GM18951 (cell line): ENCODE data around the gene PLCL1.

Experiments used
- POLR2A ChIP-seq: IDR thresholded peaks from 4 replicates; pipeline ENCODE4 v1.6.1; 2011; ENCODE audit warnings: mild to moderate bottlenecking; ENCODE audit not compliant: insufficient read length, insufficient read depth; ENCODE audit errors: extremely low read depth
- in situ Hi-C: fragments of 300-500 bp; cut with MboI; formaldehyde crosslinking; loops from one replicate; pipeline ENCODE4 v1.12.0; 2022; ENCODE audit warnings: low sequenced_read_pairs, mixed read lengths, inconsistent platforms; ENCODE audit not compliant: unreplicated experiment

The PLCL1 gene

DNA sequence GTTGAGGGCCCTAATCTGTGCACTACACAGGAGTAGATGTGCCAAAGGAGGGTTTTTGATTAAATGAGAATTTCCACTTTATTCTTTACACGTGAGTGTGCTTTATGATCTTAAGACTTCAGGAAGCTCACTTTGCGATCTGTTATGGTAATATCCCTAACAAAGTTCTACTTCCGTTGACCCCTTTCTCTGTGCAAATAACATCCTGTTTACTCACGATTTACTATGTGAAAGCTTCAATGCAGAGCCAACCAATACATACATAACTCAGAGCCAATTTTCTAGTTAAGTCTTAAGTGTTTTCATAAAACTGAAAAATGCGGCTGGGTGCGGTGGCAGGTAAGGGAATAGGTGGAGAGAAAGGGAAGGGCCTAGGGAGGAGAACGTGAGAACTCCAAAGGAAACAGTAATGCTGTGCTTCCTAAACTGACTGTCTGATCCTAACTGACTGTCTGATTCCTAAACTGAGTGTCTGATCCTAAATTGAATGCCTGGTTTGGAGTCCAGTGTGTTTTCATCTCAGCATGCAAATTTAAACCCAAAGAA, 87.6 kb downstream of the PLCL1 start:
- in situ Hi-C loops = no loop called here
- no peak for TF ChIP-seq POLR2A

DNA sequence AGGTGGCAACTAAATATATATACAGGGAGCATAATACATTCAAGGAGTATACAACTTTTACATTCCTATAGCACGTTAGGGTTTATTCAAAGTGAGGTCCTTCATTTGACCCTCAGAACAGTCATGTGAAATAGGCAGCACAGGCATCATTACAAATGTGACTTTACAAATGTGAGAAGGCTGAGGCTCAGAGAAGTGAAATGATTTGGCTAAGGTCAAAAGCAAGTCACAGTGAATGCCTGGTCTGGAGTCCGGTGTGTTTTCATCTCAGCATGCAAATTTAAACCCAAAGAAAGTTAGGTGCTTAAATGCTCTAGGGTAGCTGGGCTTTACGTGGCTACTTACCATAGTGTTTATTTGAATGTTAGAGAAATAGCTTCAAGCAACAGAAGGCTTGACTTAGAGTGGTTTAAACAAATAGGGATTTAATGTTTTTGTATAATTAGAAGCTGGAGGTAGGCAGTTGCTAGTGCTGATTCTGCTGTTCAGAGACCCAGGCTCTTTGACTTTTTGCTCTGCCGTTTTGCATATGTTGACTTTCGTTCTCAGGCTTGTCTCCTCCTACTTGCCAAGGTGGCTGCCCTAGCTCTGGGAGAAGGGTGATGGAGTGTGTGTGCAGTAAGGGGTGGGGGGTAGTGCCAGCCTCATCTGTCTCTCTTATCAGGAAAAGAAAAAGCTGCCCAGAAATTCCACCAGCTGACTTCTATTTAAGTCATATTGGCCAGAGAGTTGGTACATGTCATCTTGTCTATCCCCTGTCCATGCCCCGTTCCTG, 89.2 kb downstream of the PLCL1 start:
- no peak for TF ChIP-seq POLR2A
- in situ Hi-C loops = no loop called here

DNA sequence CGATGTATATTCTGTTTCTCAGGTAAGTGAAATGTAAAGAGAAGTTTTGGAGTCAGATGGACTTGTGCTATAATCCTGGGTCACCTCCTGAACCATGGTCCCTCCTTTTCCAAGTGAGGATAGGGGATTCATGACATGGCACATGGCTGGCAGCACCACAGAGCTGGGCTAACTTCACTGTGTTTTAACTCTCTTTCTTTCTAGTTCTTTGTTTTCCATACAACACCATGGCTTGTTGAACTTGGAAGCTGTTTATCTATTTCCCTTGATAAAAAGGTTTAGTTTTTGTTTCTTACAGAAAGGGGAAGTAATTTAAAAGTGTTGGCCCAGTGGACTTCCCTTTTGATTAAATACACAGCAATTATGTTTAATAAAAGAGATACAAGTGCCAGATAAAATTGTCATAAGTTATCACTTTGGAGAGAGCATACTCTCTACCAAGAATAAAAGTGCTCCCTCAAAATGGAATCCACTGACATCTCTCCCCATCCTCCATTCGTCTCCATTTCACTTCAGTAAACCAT, 90.4 kb downstream of the PLCL1 start:
- TF ChIP-seq POLR2A = no peak
- in situ Hi-C loops = no loop called here

- no peak for TF ChIP-seq POLR2A
- in situ Hi-C loops = no loop called here
These were observed 93.7 kb downstream of the PLCL1 start for GRCh38 chr2:197897960-197898678.

DNA sequence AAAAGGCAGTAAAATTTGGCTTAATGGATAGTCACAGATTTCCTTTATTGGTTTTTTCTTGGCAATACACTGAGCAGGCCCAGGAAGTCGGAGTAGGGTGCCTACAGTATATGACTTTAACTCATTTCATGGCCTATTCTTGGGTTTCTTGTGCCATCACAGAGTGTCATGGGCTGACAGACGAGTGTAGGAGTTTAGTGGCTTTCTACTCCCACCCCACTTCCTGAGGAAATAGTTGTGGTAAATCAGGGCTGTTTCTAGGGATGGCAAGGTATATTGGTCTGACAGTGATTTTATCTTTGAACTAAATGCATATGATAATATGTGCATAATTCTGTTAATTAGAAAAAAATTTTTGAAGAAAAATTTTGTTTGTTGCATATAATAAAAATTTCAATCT, 100.1 kb downstream of the PLCL1 start:
- in situ Hi-C loops = no loop called here
- TF ChIP-seq POLR2A = no peak

DNA sequence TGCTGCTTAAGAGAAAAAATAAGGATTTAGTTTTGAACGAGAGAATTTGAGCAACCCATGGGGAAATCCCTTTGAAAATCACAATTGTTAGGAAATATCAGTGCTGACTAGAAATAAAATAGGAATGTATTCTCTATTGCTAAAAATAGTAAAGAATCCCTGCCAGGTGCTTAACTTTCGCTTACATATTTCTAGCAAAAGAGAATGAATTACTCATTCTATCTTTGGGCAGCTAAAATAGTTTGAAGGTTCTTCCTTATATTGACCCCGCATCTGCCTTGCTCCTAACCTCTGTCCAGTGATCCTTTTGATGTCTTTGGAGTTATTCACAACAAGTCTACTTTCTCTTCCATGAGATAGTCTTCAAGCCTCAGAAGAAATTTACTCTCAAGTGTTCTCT, 103.8 kb downstream of the PLCL1 start:
- TF ChIP-seq POLR2A = no peak
- in situ Hi-C loops = no loop called here

- TF ChIP-seq POLR2A = no peak
- in situ Hi-C loops = no loop called here
These were observed 104.8 kb downstream of the PLCL1 start for GRCh38 chr2:197908990-197909776.

DNA sequence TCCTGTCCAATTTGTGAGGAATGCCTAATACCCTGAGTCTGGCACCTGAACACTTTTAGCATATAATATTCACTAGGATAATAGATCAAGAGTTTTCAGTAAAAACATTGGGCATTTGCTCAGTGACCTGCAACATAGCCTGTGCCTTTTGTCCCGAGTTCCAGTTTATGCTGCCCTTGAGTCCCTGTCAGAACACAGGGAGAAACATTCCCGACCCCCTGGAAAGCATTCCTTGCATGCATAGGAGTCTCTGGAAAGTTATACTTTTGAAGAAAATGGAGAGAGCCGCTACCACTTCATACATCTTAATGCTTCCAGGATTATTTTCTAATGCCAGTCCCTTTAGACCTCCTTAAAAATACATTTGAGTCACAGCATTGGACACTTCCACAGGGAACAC, 107.3 kb downstream of the PLCL1 start:
- in situ Hi-C loops = no loop called here
- TF ChIP-seq POLR2A = no peak

DNA sequence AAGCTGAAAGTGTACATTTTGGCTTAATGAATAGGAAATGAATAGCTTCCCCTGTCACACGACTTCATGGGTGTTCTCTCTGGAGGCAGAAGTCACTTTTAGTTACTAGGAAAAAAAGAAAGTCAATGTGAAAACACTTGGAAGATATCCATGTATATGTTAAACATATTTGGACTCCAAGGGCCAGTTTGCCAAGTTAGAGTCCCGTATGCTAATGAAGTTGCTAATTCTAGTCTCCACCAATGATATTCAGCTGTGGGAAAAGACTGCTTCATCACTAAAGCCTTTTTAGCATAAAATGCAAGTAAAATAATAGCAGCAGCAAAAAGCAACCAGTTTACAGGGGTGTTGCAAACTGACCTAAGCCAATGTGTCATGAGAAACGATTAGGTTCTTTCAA, 108.7 kb downstream of the PLCL1 start:
- no peak for TF ChIP-seq POLR2A
- in situ Hi-C loops = no loop called here

DNA sequence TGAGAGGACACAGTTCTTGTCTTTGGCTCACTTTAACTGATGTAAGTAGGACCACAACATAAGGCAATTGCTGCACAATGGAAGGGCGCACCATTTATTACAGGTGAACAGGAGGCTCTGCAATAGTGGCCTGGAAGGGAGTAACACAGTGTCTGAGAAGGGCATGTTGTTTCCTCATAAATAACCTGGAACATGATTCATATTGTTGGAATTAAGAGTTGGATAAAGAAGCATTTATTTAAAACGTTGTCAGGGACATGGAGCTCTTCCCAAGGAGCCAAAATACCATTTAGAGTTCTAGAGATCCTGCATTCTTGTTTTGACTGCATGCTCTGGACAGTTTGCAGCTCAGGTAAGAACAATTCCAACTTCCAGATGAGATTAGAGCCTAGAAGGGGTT, 110.4 kb downstream of the PLCL1 start:
- in situ Hi-C loops = no loop called here
- TF ChIP-seq POLR2A = no peak

DNA sequence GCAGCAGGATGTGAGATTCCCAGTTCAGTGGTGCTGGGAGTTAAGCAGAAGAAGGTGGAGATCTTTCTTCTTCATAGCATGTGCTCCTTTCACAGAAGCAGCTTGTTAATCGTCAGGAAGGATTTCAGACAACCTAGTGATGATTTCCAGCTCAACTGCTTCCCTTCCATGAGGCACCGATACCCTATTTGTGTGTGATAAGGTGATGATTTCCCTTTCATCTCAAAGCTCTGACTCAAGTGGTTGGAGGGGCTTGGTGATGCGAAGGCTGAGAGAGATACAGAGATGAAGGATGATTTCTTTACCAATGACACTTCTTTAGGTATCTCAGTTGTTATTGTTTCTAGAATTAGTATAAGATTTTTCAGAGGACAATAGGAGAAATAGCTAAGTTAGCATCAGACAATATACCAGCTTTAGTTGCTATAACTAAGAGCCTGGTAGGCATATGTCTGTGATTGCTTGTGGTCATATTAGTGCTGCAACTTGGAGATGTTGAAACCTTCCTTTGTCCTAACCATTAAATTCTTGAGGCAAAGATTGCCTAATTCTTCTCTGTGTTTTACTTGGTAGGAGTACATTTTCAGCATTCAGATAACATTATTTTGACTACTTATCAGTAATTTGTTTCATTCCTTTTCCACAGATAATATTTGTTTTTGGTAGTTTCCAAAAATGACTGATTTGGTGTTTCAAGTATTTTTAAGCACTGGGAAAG, 111.3 kb downstream of the PLCL1 start:
- TF ChIP-seq POLR2A = no peak
- in situ Hi-C loops = no loop called here

- in situ Hi-C loops = no loop called here
- no peak for TF ChIP-seq POLR2A
These were observed 115.1 kb downstream of the PLCL1 start for GRCh38 chr2:197919487-197919886.
